Measurements from ENCODE around the gene MCUB. TPM values are rescaled to one million over a fixed set of nuclear protein-coding genes. Genes with fewer than 3 reads are reported as not detected.
A peak's percentile ranks its signal among the peaks of the same experiment; 100 is the strongest.

The MCUB gene
- polyA plus RNA-seq, 3 donors, result 117 to 125 (median 123) TPM

- DNase-seq, result no peak
- H3K9me3 Mint-ChIP-seq, result no peaks in the 10 kb centered on the region
- H3K27me3 Mint-ChIP-seq (ENCODE audit: low read depth in 3 of 3), result peaks cover 1 to 2% (median 2%) of the 10 kb centered on the region in 3 donors
- intact Hi-C loops (cut with micrococcal nuclease), result no loop called here
- Histone ChIP-seq H3K27me3 (ENCODE audit: control insufficient read depth in 2 of 2, insufficient read depth in 2 of 2, low read length in 2 of 2) (no peaks in the 10 kb centered on the region), H3K36me3 (replicated peaks in 1 of 2; ENCODE audit: control insufficient read depth in 1 of 2, insufficient read depth in 2 of 2, low read length in 2 of 2) (peaks cover 6 to 16% of the 10 kb centered on the region in 2 donors), H3K9me3 (replicated peaks in 1 of 2; ENCODE audit: control insufficient read depth in 1 of 2, insufficient read depth in 1 of 2, low read length in 2 of 2) (no peaks in the 10 kb centered on the region), H3K9ac (ENCODE audit: insufficient read depth, low read length, poor library complexity, severe bottlenecking) (no peak overlapping the region), H3K4me1 (ENCODE audit: control insufficient read depth in 1 of 2, insufficient read depth in 2 of 2, low read length in 2 of 2) (peaks cover 14 to 20% of the 10 kb centered on the region in 2 donors), H3K27ac (ENCODE audit: low read depth in 1 of 2, low read length in 2 of 2) (no peak overlapping the region), H3K4me2 (replicated peaks; ENCODE audit: extremely low read depth, low read length, poor library complexity, severe bottlenecking) (no peak overlapping the region), H2AFZ (ENCODE audit: insufficient read depth, low read depth, low read length, poor library complexity, severe bottlenecking) (no peak overlapping the region), H3K79me2 (ENCODE audit: insufficient read depth, low read length) (peaks cover 22% of the 10 kb centered on the region), H3K4me3 (replicated peaks in 1 of 3; ENCODE audit: low read depth in 2 of 3, low read length in 3 of 3) (no peak overlapping the region), H4K20me1 (ENCODE audit: insufficient read depth, low read length) (peaks cover 6% of the 10 kb centered on the region)
- no peak for TF ChIP-seq CTCF (IDR thresholded peaks at IDR 0.05)
- H3K4me3 Mint-ChIP-seq, result no peak overlapping the region
- peaks cover 22% of the 10 kb centered on the region for H3K4me1 Mint-ChIP-seq
- no peak overlapping the region for H3K27ac Mint-ChIP-seq
- WGBS (ENCODE audit: insufficient coverage), result 100% methylated on average over 1 of the region's 1 CpG
- peaks cover 15 to 18% of the 10 kb centered on the region in 2 donors for H3K36me3 Mint-ChIP-seq
Observed at GRCh38 chr4:109698656-109699055, 138.6 kb downstream of the MCUB start.

- Histone ChIP-seq H3K4me2 (replicated peaks; ENCODE audit: extremely low read depth, low read length, poor library complexity, severe bottlenecking) (no peak overlapping the region), H3K9me3 (replicated peaks in 1 of 2; ENCODE audit: control insufficient read depth in 1 of 2, insufficient read depth in 1 of 2, low read length in 2 of 2) (no peaks in the 10 kb centered on the region), H3K27ac (ENCODE audit: low read depth in 1 of 2, low read length in 2 of 2) (no peak overlapping the region), H3K9ac (ENCODE audit: insufficient read depth, low read length, poor library complexity, severe bottlenecking) (no peak overlapping the region), H3K27me3 (ENCODE audit: control insufficient read depth in 2 of 2, insufficient read depth in 2 of 2, low read length in 2 of 2) (no peaks in the 10 kb centered on the region), H3K4me1 (ENCODE audit: control insufficient read depth in 1 of 2, insufficient read depth in 2 of 2, low read length in 2 of 2) (peaks cover 21 to 30% of the 10 kb centered on the region in 2 donors), H3K36me3 (replicated peaks in 1 of 2; ENCODE audit: control insufficient read depth in 1 of 2, insufficient read depth in 2 of 2, low read length in 2 of 2) (peaks cover 0 to 8% of the 10 kb centered on the region in 2 donors), H4K20me1 (ENCODE audit: insufficient read depth, low read length) (peaks cover 6% of the 10 kb centered on the region), H3K79me2 (ENCODE audit: insufficient read depth, low read length) (peaks cover 22% of the 10 kb centered on the region), H3K4me3 (replicated peaks in 1 of 3; ENCODE audit: low read depth in 2 of 3, low read length in 3 of 3) (no peak overlapping the region), H2AFZ (ENCODE audit: insufficient read depth, low read depth, low read length, poor library complexity, severe bottlenecking) (no peak overlapping the region)
- no peak for TF ChIP-seq CTCF (IDR thresholded peaks at IDR 0.05)
- H3K36me3 Mint-ChIP-seq, result peaks cover 9 to 13% of the 10 kb centered on the region in 2 donors
- peaks cover 1 to 2% (median 2%) of the 10 kb centered on the region in 3 donors for H3K27me3 Mint-ChIP-seq (ENCODE audit: low read depth in 3 of 3)
- peak overlapping the region in 1 of 7 donors; percentile 8 for H3K27ac Mint-ChIP-seq
- 87% methylated on average over 6 of the region's 8 CpGs for WGBS (ENCODE audit: insufficient coverage)
- no peak overlapping the region for H3K4me3 Mint-ChIP-seq
- intact Hi-C loops (cut with micrococcal nuclease), result loop anchor here (10.0 kb wide), 3 partner anchors 115 to 265 kb away; partner anchors contain the start of genes GAR1 (in 1 of the 2), RRH (in 1 of the 2) and SEC24B (in 1 of the 2)
- peaks cover 29% of the 10 kb centered on the region for H3K4me1 Mint-ChIP-seq
- no peak for DNase-seq
- H3K9me3 Mint-ChIP-seq, result no peaks in the 10 kb centered on the region
Observed at GRCh38 chr4:109699553-109700225, 139.6 kb downstream of the MCUB start.

Data from CD14-positive monocyte (primary cell).